Measurements from ENCODE around the gene KCNMA1.

Gene KCNMA1

DNA sequence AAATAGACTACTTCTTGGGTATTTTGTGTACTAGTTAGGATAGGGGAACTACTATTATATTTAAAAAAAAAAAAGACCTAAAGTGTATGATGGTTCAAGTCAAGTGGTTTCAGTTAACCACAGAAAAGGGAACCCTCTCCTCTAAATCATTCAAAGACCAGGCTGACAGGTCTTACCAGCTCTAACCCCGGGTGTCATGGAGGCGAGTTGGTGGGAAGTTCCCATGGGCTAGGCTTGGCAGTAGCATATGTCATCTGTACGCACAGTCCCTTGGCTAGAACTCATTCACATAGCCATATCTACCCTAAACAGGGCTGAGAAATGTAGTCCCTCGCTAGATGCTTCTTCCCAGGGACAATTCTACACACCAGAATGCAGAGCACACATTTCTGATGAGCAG, 37.7 kb upstream of the KCNMA1 start:
- H3K4me3 ChIP-seq (ENCODE audit: low read length), result no peak overlapping the region
- no peaks in the 10 kb centered on the region for H3K9me3 ChIP-seq (replicated peaks; ENCODE audit: low read length)
- H3K36me3 ChIP-seq (ENCODE audit: insufficient read depth, low read length), result no peaks in the 10 kb centered on the region
- H3K27me3 ChIP-seq (ENCODE audit: control insufficient read depth, insufficient read depth, low read length), result peaks cover 18% of the 10 kb centered on the region
- H3K9ac ChIP-seq (ENCODE audit: low read depth, low read length), result no peak overlapping the region
- no peak overlapping the region for H3K4me2 ChIP-seq (ENCODE audit: low read length)
- H3K4me1 ChIP-seq (ENCODE audit: control insufficient read depth, insufficient read depth, low read length), result no peaks in the 10 kb centered on the region

DNA sequence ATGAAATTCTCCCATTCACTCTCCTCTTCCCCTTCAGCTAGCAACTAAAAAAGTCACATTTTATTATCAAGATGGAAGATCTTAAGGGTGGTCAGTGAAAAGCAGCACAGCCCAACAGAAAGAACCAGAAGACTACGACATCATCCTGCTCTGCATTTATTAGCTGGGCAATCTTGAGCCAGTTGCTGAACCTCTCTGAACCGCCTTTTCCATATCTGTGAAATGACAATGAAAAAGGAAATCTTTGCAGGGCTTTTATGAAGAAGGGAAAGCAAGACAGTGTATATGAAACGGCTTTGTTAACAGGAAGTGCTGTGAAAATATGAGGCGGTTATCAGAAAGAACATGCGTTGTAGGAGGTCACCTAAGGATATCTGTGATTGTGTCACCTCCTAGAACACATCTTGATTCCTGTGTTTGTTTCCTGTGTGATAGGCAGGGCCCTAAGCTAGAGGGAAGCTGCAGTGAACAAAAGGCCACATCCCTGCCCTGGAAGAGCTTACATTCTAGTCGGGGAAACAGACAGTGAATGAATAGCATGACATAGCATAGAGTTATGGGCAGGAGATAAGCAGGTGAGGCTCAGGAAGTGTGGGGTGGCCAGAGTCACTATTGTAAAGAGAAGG, 36.0 kb upstream of the KCNMA1 start:
- no peak overlapping the region for H3K9ac ChIP-seq (ENCODE audit: low read depth, low read length)
- no peaks in the 10 kb centered on the region for H3K9me3 ChIP-seq (replicated peaks; ENCODE audit: low read length)
- H3K4me3 ChIP-seq (ENCODE audit: low read length), result no peak overlapping the region
- no peaks in the 10 kb centered on the region for H3K36me3 ChIP-seq (ENCODE audit: insufficient read depth, low read length)
- H3K4me1 ChIP-seq (ENCODE audit: control insufficient read depth, insufficient read depth, low read length), result no peaks in the 10 kb centered on the region
- no peak overlapping the region for H3K4me2 ChIP-seq (ENCODE audit: low read length)
- H3K27me3 ChIP-seq (ENCODE audit: control insufficient read depth, insufficient read depth, low read length), result peaks cover 18% of the 10 kb centered on the region

DNA sequence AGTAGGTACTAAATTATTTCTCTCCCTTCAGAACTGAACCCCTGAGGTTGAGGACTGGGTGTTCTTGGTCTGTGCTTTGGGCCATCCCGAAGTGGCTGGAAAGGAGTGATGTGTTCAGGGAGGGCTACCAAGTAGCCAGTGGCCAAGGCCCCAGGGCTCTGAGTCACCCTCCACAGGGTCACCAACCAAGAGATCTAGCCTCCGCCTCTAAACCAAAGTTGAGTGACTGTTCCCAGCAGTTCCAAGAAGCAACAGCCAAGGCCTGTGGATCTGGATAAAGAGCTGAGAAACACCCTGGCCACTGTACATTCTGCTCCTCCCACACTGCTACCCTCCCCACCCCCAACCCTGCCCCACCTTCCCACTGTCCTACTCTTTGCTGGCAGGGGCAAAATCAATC, 35.5 kb upstream of the KCNMA1 start:
- no peak overlapping the region for H3K4me2 ChIP-seq (ENCODE audit: low read length)
- no peak overlapping the region for H3K4me3 ChIP-seq (ENCODE audit: low read length)
- no peaks in the 10 kb centered on the region for H3K36me3 ChIP-seq (ENCODE audit: insufficient read depth, low read length)
- no peak overlapping the region for H3K9ac ChIP-seq (ENCODE audit: low read depth, low read length)
- H3K4me1 ChIP-seq (ENCODE audit: control insufficient read depth, insufficient read depth, low read length), result no peaks in the 10 kb centered on the region
- no peaks in the 10 kb centered on the region for H3K9me3 ChIP-seq (replicated peaks; ENCODE audit: low read length)
- H3K27me3 ChIP-seq (ENCODE audit: control insufficient read depth, insufficient read depth, low read length), result peaks cover 16% of the 10 kb centered on the region

DNA sequence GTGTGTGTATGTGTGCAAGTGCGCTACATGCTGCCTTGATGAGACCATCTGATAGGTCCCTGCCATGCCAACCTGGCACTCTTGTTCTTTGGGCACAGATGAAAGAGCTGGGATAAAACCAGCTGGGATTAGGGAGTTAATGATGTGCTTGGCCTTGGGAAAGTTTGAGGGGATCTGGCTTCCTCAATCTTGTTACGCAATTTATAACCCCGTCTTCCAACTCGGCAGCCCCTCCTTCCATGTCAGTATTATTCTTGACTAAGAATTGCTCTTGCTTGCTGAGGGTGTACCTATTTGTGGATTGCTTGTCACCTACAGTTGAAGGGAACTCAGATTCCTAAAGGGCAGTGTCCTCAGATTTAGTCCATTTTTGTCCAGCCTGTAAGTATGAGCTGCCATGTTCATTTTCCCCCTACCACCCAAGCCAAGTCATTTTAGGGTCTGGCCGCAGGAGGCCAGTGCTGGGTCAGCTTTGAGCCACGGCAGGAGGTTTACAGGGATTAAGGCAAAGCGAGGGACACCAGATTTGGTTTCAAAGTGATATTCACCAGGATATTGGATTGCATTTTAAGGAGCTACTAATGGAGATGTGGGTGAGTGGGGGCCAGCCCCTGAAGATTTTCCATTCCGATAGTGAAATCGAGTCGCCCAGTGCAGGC, 34.1 kb upstream of the KCNMA1 start:
- H3K27me3 ChIP-seq (ENCODE audit: control insufficient read depth, insufficient read depth, low read length), result peaks cover 14% of the 10 kb centered on the region
- H3K4me1 ChIP-seq (ENCODE audit: control insufficient read depth, insufficient read depth, low read length), result peaks cover 9% of the 10 kb centered on the region
- H3K4me3 ChIP-seq (ENCODE audit: low read length), result no peak overlapping the region
- no peaks in the 10 kb centered on the region for H3K36me3 ChIP-seq (ENCODE audit: insufficient read depth, low read length)
- H3K9ac ChIP-seq (ENCODE audit: low read depth, low read length), result no peak overlapping the region
- H3K4me2 ChIP-seq (ENCODE audit: low read length), result no peak overlapping the region
- no peaks in the 10 kb centered on the region for H3K9me3 ChIP-seq (replicated peaks; ENCODE audit: low read length)

DNA sequence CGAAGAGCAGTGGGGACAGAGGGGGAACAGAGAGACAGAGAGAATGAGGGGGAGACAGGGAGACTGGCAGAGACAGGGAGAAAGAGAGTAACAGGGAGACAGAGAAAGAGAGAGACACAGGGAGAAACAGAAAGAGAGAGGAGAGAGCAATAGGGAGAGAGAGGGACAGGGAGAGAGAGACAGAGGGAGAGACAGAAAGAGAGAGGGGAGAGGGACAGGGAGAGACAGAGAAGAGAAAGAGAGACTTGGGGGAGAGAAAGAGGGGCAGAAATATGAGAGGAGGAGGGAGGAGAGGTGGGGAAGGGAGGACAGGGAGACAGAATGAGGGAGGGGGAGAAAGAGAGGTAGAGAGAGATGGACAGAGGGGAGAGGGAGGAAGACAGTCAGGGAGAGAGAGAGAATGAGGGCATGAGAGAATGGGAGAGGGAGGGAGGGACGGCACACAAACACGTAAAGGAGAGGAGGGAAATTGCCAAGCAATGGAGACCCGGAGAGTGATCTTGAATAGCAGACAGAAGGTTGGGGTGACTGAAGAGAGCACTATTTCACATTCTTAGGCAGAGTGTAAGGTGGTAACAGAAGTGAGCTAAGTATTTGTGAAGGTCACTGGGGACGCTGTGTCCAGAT, 33.3 kb upstream of the KCNMA1 start:
- no peak overlapping the region for H3K4me2 ChIP-seq (ENCODE audit: low read length)
- no peaks in the 10 kb centered on the region for H3K9me3 ChIP-seq (replicated peaks; ENCODE audit: low read length)
- no peak overlapping the region for H3K9ac ChIP-seq (ENCODE audit: low read depth, low read length)
- no peaks in the 10 kb centered on the region for H3K36me3 ChIP-seq (ENCODE audit: insufficient read depth, low read length)
- H3K27me3 ChIP-seq (ENCODE audit: control insufficient read depth, insufficient read depth, low read length), result peaks cover 14% of the 10 kb centered on the region
- peaks cover 11% of the 10 kb centered on the region for H3K4me1 ChIP-seq (ENCODE audit: control insufficient read depth, insufficient read depth, low read length)
- no peak overlapping the region for H3K4me3 ChIP-seq (ENCODE audit: low read length)

DNA sequence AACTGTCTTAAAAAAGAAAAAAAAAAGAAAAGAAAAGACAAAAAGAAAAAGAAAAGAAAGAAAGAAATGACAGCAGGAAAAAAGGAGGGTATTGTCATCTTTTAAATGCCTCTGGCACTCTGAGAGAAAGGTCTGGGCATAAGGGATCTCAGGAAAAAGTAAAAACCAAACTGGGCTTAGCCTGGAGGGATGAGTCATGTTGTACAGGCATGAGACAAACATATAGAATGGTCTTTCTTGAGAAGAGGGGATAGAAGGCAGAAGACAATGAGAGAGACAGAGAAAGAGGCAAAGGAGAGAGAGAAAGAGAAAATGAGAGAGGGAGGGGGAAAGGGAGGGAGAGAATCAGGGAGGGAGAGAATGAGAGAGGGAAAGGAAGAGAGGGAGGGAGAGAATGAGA, 32.3 kb upstream of the KCNMA1 start:
- Histone ChIP-seq H3K4me1 (ENCODE audit: control insufficient read depth, insufficient read depth, low read length) (peaks cover 11% of the 10 kb centered on the region), H3K36me3 (ENCODE audit: insufficient read depth, low read length) (no peaks in the 10 kb centered on the region), H3K27me3 (ENCODE audit: control insufficient read depth, insufficient read depth, low read length) (peaks cover 20% of the 10 kb centered on the region), H3K9ac (ENCODE audit: low read depth, low read length) (no peak overlapping the region), H3K9me3 (replicated peaks; ENCODE audit: low read length) (no peaks in the 10 kb centered on the region), H3K4me3 (ENCODE audit: low read length) (no peak overlapping the region), H3K4me2 (ENCODE audit: low read length) (no peak overlapping the region)

DNA sequence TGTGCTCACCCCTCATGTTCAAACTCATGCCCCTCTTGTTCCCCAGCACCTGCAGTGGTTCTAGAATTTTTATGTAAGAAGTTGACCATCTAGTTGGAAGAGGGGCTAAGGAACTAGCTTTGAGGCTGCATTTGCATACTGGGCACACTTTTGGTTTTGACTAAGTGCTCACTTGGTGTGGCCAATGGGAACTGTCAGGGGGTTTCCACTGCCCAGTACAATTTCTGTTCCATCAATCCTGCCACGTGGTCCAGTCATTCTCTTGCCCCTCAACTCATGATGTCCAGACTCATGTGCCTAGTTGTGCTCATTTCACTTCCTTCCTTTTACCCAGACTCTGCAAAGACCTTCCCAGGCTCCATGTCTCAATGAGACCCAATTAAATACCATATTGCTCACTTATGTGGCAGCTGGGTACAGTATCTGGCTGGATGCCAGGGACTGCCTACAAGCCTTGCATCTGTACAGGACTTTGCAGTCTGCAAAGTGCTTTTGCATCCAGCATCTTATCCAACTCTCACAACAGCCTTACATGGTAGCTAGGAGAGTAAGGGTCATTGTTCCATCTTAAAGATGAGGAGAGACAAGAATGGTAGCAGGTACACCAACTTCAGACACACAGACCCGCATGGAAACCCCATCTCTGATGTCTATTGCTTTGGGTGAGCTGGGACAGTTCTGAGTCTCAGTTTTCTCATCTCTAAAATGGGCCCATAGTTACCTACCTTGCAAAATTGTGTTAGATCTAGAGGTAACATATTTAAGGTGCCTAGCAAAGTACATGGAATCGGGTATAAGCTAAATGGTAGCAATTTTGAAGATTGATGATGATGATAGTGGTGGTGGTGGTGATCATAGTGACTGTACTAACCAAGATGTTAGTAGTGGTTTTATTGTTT, 30.1 kb upstream of the KCNMA1 start:
- Histone ChIP-seq H3K4me3 (ENCODE audit: low read length) (no peak overlapping the region), H3K36me3 (ENCODE audit: insufficient read depth, low read length) (no peaks in the 10 kb centered on the region), H3K4me1 (ENCODE audit: control insufficient read depth, insufficient read depth, low read length) (peaks cover 11% of the 10 kb centered on the region), H3K9ac (ENCODE audit: low read depth, low read length) (no peak overlapping the region), H3K9me3 (replicated peaks; ENCODE audit: low read length) (no peaks in the 10 kb centered on the region), H3K27me3 (ENCODE audit: control insufficient read depth, insufficient read depth, low read length) (peaks cover 26% of the 10 kb centered on the region), H3K4me2 (ENCODE audit: low read length) (no peak overlapping the region)

DNA sequence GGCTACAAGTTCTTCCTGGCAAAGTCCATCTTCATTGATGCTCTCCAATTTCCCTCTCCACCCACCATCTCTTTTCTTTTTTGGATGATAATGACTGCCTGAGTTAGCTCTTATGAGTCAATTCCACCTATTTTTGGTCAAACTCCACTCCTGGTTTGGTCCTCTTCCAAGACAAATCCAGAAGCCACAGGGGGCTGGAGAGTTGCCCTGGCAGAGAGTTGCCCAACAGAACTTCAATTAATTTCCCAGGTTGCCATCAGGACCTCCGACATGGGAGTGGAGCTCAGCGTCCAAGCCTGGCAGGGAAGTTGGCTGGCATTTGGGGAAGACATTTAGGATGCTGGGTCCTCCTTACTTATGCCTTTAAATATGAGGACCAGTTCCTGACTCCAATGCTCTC, 29.2 kb upstream of the KCNMA1 start:
- Histone ChIP-seq H3K4me1 (ENCODE audit: control insufficient read depth, insufficient read depth, low read length) (peaks cover 11% of the 10 kb centered on the region), H3K36me3 (ENCODE audit: insufficient read depth, low read length) (no peaks in the 10 kb centered on the region), H3K4me3 (ENCODE audit: low read length) (no peak overlapping the region), H3K4me2 (ENCODE audit: low read length) (no peak overlapping the region), H3K9ac (ENCODE audit: low read depth, low read length) (no peak overlapping the region), H3K9me3 (replicated peaks; ENCODE audit: low read length) (no peaks in the 10 kb centered on the region), H3K27me3 (ENCODE audit: control insufficient read depth, insufficient read depth, low read length) (peaks cover 25% of the 10 kb centered on the region)

DNA sequence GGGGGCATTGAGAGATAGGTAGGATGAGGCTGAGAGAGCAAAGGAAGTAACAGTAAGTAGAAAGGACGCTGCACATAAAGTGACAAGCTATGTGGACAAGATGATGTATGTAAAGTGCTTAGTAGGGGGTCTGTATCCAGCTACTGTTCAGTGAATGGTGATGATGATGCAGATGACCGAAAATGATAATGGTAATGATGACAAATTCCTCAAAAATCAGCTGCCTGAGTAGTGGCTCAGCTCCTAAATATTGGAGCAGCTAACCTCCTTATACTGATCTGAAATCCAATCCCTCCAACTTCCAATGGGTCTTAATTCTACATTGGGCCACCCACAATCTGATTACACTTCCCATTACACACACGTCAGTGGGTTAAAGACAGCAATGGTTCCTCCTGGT, 27.1 kb upstream of the KCNMA1 start:
- H3K36me3 ChIP-seq (ENCODE audit: insufficient read depth, low read length), result no peaks in the 10 kb centered on the region
- no peak overlapping the region for H3K4me2 ChIP-seq (ENCODE audit: low read length)
- H3K4me1 ChIP-seq (ENCODE audit: control insufficient read depth, insufficient read depth, low read length), result peaks cover 11% of the 10 kb centered on the region
- H3K4me3 ChIP-seq (ENCODE audit: low read length), result no peak overlapping the region
- no peak overlapping the region for H3K9ac ChIP-seq (ENCODE audit: low read depth, low read length)
- H3K9me3 ChIP-seq (replicated peaks; ENCODE audit: low read length), result no peaks in the 10 kb centered on the region
- H3K27me3 ChIP-seq (ENCODE audit: control insufficient read depth, insufficient read depth, low read length), result peaks cover 12% of the 10 kb centered on the region

DNA sequence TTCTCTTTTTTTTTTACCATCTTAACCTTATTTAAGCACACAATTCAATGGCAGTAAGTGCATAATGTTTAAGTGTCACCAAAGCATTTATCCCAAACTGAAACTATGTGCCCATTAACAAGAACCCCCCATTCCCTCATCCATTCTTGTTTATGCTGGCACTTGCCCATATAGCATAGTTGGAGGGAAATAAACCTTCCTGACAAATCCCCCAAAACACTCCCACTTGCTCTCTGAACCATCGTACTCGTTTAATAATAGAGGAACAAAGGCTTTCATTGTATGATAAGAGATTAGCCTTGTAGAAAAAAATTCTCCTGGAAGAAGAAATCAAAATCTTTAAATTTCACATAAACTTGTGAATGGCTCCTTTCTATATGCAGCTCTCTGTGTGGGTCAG, 26.4 kb upstream of the KCNMA1 start:
- peaks cover 11% of the 10 kb centered on the region for H3K4me1 ChIP-seq (ENCODE audit: control insufficient read depth, insufficient read depth, low read length)
- H3K4me2 ChIP-seq (ENCODE audit: low read length), result no peak overlapping the region
- no peaks in the 10 kb centered on the region for H3K9me3 ChIP-seq (replicated peaks; ENCODE audit: low read length)
- H3K9ac ChIP-seq (ENCODE audit: low read depth, low read length), result no peak overlapping the region
- peaks cover 12% of the 10 kb centered on the region for H3K27me3 ChIP-seq (ENCODE audit: control insufficient read depth, insufficient read depth, low read length)
- H3K4me3 ChIP-seq (ENCODE audit: low read length), result no peak overlapping the region
- H3K36me3 ChIP-seq (ENCODE audit: insufficient read depth, low read length), result no peaks in the 10 kb centered on the region

DNA sequence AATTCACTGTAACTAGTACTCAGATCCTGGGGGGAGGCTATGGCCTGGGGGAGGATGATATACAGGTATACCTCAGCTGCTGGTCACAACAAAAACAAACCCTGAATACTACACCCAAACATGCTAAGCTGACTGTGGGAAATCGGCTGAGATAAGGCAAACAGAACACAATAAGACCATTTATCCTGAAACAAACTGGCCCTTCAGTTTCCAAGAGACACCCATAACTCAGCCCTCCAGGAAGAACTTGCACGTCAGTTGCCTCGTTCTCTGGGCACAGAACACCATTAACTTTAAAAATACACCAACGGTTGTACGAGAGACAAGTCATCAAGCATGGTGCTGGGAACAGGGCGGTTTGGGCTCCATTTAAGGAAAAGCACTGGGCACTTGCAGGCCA, 24.1 kb upstream of the KCNMA1 start:
- peaks cover 12% of the 10 kb centered on the region for H3K27me3 ChIP-seq (ENCODE audit: control insufficient read depth, insufficient read depth, low read length)
- no peaks in the 10 kb centered on the region for H3K9me3 ChIP-seq (replicated peaks; ENCODE audit: low read length)
- H3K4me3 ChIP-seq (ENCODE audit: low read length), result no peak overlapping the region
- H3K4me1 ChIP-seq (ENCODE audit: control insufficient read depth, insufficient read depth, low read length), result peaks cover 2% of the 10 kb centered on the region
- H3K9ac ChIP-seq (ENCODE audit: low read depth, low read length), result no peak overlapping the region
- H3K4me2 ChIP-seq (ENCODE audit: low read length), result no peak overlapping the region
- H3K36me3 ChIP-seq (ENCODE audit: insufficient read depth, low read length), result no peaks in the 10 kb centered on the region

All from skeletal muscle satellite cell (primary cell).